GM13977 (cell line): ENCODE measurements around the gene PI4KB.

Experiments
- DNase-seq: peaks from one replicate; pipeline ENCODE4 v3.0.0; 2012; ENCODE audit warnings: low spot score
- in situ Hi-C: fragments of 300-500 bp; cut with MboI; formaldehyde crosslinking; loops from one replicate; pipeline ENCODE4 v1.12.0; 2022; ENCODE audit warnings: low sequenced_read_pairs, low pct_unique_long_range_greater_than_20kb, mixed read lengths, inconsistent platforms; ENCODE audit not compliant: unreplicated experiment
- TF ChIP-seq, protein P1 (sequence below): IDR thresholded peaks from 2 replicates; pipeline ENCODE4 v1.5.1; 2012; ENCODE audit warnings: mild to moderate bottlenecking, control low read depth; ENCODE audit not compliant: insufficient read depth; ENCODE audit errors: extremely low read depth, missing control alignments

Gene PI4KB

DNA sequence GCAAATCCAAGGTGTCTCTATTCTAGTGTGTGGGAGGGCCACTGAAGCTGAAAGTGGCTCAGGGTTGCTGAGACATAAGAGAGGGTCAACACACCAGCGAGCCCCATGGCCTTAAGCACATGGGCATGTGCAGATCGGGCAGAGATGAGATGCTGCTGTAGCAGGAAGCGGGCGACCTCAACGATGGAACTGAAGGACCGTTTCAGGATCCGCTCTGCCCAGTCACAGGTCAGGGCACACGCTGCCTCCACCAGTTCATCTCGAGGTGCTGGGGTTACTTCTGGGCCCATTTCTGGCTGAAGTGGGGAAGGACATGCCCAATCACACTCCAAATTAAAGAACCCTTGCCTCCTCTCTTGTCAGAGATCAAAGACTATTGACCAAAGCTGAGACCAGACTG is 16.4 kb upstream of the PI4KB start:
- no peak for DNase-seq
- in situ Hi-C loops, result no loop called here

DNA sequence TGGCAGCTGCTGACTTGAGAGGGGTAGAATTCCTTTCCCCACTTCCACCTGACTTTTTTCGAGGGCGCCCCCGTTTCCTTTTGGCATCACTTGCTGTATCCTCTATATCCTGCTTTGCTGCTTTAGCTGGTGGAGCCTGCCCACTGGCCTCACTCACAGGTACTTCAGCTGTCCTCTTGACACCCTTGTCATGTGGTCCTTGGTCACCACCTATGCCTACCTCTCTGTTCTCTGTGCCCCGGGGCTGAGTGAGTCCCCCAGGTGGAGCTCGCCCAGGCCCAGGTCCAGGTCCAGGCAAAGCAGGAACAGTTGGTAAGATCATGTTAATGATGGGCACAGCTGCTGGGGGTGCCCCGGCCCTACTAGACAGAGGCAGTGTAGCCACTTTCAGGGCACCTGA is 15.4 kb upstream of the PI4KB start:
- in situ Hi-C loops, result no loop called here
- TF ChIP-seq, protein P1, sequence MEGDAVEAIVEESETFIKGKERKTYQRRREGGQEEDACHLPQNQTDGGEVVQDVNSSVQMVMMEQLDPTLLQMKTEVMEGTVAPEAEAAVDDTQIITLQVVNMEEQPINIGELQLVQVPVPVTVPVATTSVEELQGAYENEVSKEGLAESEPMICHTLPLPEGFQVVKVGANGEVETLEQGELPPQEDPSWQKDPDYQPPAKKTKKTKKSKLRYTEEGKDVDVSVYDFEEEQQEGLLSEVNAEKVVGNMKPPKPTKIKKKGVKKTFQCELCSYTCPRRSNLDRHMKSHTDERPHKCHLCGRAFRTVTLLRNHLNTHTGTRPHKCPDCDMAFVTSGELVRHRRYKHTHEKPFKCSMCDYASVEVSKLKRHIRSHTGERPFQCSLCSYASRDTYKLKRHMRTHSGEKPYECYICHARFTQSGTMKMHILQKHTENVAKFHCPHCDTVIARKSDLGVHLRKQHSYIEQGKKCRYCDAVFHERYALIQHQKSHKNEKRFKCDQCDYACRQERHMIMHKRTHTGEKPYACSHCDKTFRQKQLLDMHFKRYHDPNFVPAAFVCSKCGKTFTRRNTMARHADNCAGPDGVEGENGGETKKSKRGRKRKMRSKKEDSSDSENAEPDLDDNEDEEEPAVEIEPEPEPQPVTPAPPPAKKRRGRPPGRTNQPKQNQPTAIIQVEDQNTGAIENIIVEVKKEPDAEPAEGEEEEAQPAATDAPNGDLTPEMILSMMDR, result no peak
- DNase-seq, result no peak

More for the DNA sequence above, 16.4 kb upstream of the PI4KB start:
- TF ChIP-seq, protein P1, result no peak

DNA sequence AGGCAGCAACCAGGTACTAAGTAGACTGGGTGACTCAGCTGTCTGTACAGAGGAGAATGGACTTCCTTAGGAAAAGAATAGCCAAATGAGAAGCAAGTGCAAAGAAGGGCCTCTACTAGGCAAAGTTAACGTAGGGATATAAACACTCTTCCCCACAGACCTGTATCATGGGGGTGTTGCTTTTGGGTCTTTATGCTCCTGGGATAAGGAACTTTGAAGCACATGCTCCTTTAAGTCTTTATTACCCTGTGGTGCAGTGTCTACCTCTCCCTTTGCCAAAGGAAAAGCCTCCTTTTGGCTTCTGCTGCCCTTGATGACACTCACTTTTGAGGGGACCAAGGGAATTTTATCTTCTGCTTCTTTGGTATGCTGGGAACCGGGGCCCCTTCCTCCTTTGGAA is 14.8 kb upstream of the PI4KB start:
- TF ChIP-seq, protein P1, result no peak
- no peak for DNase-seq
- in situ Hi-C loops, result no loop called here

DNA sequence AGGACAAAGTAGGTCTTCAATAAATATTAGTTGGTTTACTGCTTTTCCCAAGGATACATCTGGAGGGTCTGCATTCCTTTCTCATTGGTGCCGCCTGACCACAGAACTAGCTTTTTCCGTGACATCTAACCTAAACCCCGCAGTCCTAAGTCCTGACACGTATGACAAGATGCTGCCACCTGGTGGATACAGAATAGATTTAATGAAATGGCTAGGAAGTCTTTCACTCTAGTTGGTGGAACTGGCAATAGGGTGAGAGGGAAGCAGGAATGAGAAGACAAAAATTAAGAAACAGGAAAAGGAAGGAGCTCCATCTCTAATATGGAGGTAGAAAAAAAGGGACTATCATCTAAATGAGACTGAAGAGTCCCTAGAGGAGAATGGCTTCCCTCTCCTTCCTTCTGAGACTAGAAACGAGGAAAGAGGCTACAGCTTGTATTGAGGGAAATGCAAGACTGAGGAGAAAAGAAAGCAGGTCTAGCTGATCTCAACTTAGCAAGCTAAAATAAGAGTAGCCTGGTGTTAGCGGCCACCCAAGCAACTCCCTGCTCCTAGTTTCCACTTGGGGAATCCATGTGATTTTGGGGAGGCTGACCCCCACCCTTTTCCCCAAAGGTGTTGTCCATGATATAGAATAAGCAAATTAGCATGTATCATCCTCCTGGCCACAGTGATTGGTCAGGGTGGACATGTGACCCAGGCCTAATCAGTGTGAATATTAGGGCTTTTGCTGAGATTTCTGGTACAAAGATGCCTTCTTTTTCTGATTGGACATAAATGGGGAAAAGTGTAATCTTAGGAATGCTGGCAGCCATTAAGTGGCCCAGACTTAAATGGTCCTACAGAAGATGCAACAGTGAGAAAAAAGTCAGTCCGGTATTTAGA is 13.9 kb upstream of the PI4KB start:
- DNase-seq, result no peak
- TF ChIP-seq, protein P1, result peak; percentile 71
- in situ Hi-C loops, result no loop called here

DNA sequence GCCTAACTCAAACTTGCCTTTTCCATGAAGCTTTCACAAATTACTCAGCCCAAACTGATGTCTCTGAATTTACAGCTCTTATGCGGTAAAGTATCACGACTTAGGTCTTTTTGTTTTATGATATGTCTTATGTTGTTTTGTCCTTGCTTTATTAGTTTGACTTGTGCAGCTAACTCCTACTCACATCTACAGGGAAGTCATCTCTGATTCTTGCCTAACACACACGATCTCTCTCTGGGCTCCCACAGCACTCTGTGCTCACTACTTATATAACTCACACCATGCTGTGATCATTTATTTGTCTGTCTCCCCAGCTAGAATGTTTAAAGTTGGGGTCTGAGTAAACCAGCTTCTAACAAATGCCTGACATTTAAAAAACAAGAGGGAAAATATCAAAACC is 9.3 kb upstream of the PI4KB start:
- DNase-seq, result no peak
- TF ChIP-seq, protein P1, result no peak
- in situ Hi-C loops, result no loop called here

DNA sequence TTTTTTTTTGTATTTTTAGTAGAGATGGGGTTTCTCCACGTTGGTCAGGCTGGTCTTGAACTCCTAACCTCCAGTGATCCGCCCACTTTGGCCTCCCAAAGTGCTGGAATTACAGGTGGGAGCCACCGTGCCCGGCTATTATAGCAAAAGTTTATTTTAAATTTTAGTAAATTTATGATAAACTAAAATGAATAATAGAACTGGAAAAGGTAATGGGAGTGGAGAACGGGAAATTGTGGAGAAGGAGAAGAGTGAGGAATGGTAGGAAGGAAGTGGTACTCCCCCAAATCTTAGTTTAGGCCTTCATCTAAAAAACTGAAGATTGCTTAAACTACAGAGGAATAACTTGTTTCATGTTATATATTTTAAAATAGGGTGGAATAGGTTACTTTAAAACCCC is 7.6 kb upstream of the PI4KB start:
- TF ChIP-seq, protein P1, result no peak
- in situ Hi-C loops, result no loop called here
- DNase-seq, result no peak
